GM12878 (cell line): ENCODE data around the gene BRD9. TPM values are rescaled to one million over a fixed set of nuclear protein-coding genes. Genes with fewer than 3 reads are reported as not detected.
A peak's percentile ranks its signal among the peaks of the same experiment; 100 is the strongest.
"Not testable (repeated sequence)": the region's sequence is repeated elsewhere in the genome, so short reads cannot be mapped to it uniquely, and the experiment has no call there.

Experiments
- ATAC-seq: fragments of 200-7000 bp; cut with Tn5 transposase; 3 replicates; pipeline ENCODE4 v1.9.1; 2020; ENCODE audit warnings: mild to moderate bottlenecking, moderate library complexity
- BruUV-seq: library from RNA; stranded (reverse); fragments of 400-500 nt; replicated peaks from 2 replicates; lab custom pipeline; 2021; lab: Mats Ljungman, UMichigan
- CTCF ChIA-PET: fragments of 300-600 bp; sonication (Branson Sonifier 250); formaldehyde crosslinking; extraction: SDS; loops from one replicate; lab custom pipeline; 2021; ENCODE audit warnings: inconsistent platforms; lab: Yijun Ruan, JAX
- POLR2A ChIA-PET: fragments of 350-600 bp; formaldehyde crosslinking; extraction: SDS; loops from one replicate; lab custom pipeline; 2021; ENCODE audit warnings: inconsistent platforms; lab: Charles Lee
- RAD21 ChIA-PET: fragments of 300-600 bp; sonication (Branson Sonifier 250); formaldehyde crosslinking; loops from one replicate; lab custom pipeline; 2023; ENCODE audit warnings: antibody characterized with exemption; ENCODE audit not compliant: unreplicated experiment; lab: Charles Lee
- SMC1A ChIA-PET: fragments of 300-600 bp; sonication (Branson Sonifier 250); formaldehyde crosslinking; loops from one replicate; lab custom pipeline; 2023; ENCODE audit not compliant: unreplicated experiment, uncharacterized antibody; lab: Charles Lee
- DNase-seq: peaks from one replicate; pipeline ENCODE4 v3.0.0-alpha.2; 2011; ENCODE audit warnings: low read depth, low spot score
- FAIRE-seq: peaks from 3 replicates; lab custom pipeline; 2011; peaks lifted over from hg19 to GRCh38; lab: Jason Lieb, UNC
- H2AFZ ChIP-seq: 2 replicates; pipeline ENCODE4 v1.6.0; 2011; ENCODE audit warnings: low read depth, low read length, control low read depth; ENCODE audit not compliant: control insufficient read depth
- H3K27ac ChIP-seq: 2 replicates; pipeline ENCODE4 v1.5.1; 2011; ENCODE audit warnings: control low read depth; ENCODE audit not compliant: control insufficient read depth, insufficient read depth
- H3K27me3 ChIP-seq, 2 experiments: replicated peaks in 1 of 2; 2 replicates each; pipeline versions ENCODE4 v1.6.0 to v1.6.1; 2011; ENCODE audit warnings: low read length in 1 of 2; ENCODE audit not compliant: control insufficient read depth in 2 of 2, insufficient read depth in 2 of 2
- H3K36me3 ChIP-seq, 2 experiments: 2 replicates each; pipeline ENCODE4 v1.5.1; 2011; ENCODE audit warnings: low read length in 1 of 2; ENCODE audit not compliant: control insufficient read depth in 2 of 2, insufficient read depth in 2 of 2
- H3K4me1 ChIP-seq: 2 replicates; pipeline ENCODE4 v1.6.1; 2011; ENCODE audit warnings: mild to moderate bottlenecking, low read length, moderate library complexity, mixed read lengths; ENCODE audit not compliant: control insufficient read depth, insufficient read depth
- H3K4me2 ChIP-seq: 2 replicates; pipeline ENCODE4 v1.6.0; 2011; ENCODE audit warnings: control low read depth; ENCODE audit not compliant: control insufficient read depth, insufficient read depth
- H3K4me3 ChIP-seq: fragments of 200-600 bp; sonication (generic); 2 replicates; pipeline ENCODE4 v1.5.1; 2016
- H3K79me2 ChIP-seq: 2 replicates; pipeline ENCODE4 v1.6.0; 2011; ENCODE audit warnings: low read length; ENCODE audit not compliant: control insufficient read depth, insufficient read depth
- H3K9ac ChIP-seq: 2 replicates; pipeline ENCODE4 v1.8.0; 2011; ENCODE audit warnings: low read length, control low read depth, mixed read lengths; ENCODE audit not compliant: control insufficient read depth, insufficient read depth
- H3K9me3 ChIP-seq: replicated peaks from 3 replicates; pipeline ENCODE4 v1.5.1; 2011; ENCODE audit warnings: mild to moderate bottlenecking, low read length; ENCODE audit not compliant: control insufficient read depth, insufficient read depth
- H4K20me1 ChIP-seq: 2 replicates; pipeline ENCODE4 v1.6.0; 2011; ENCODE audit not compliant: control insufficient read depth, insufficient read depth
- CBX3 ChIP-seq: fragments of 200-600 bp; sonication (generic); IDR thresholded peaks from 2 replicates; pipeline ENCODE4 v1.6.1; 2016; ENCODE audit warnings: low read depth, borderline replicate concordance
- CEBPB ChIP-seq, 2 experiments: fragments of 150-350 bp in 1 of 2; IDR thresholded peaks; 2 replicates each; pipeline ENCODE4 v1.6.1; 2012 to 2014; ENCODE audit warnings: low read depth in 2 of 2, low read length in 2 of 2, borderline replicate concordance in 1 of 2, inconsistent platforms in 1 of 2
- CUX1 ChIP-seq: IDR thresholded peaks from 2 replicates; pipeline ENCODE4 v1.6.1; 2012; ENCODE audit warnings: improper control_type of control experiment, low read depth, low read length; ENCODE audit not compliant: insufficient replicate concordance
- HDGF ChIP-seq: fragments of 450-650 bp; IDR thresholded peaks from 2 replicates; pipeline ENCODE4 v1.6.1; 2016; ENCODE audit warnings: antibody characterized with exemption
- JUND ChIP-seq: IDR thresholded peaks from 2 replicates; pipeline ENCODE4 v1.6.1; 2012; ENCODE audit warnings: low read depth, mild to moderate bottlenecking, low read length, improper control_type of control experiment, moderate library complexity
- NFYA ChIP-seq: IDR thresholded peaks from 2 replicates; pipeline ENCODE4 v1.6.1; 2011; ENCODE audit warnings: low read depth, mild to moderate bottlenecking, low read length, improper control_type of control experiment, borderline replicate concordance
- POLR2A ChIP-seq: IDR thresholded peaks from 2 replicates; pipeline ENCODE4 v1.6.1; 2011; ENCODE audit warnings: low read depth, mild to moderate bottlenecking, low read length
- RAD51 ChIP-seq: fragments of 450-650 bp; IDR thresholded peaks from 2 replicates; pipeline ENCODE4 v1.6.1; 2016; ENCODE audit warnings: moderate library complexity, mild to moderate bottlenecking, inconsistent platforms
- STAT1 ChIP-seq: fragments of 450-650 bp; conservative IDR thresholded peaks from 2 replicates; pipeline ENCODE4 v1.6.1; 2014; ENCODE audit warnings: antibody characterized with exemption, mild to moderate bottlenecking
- TCF7 ChIP-seq: IDR thresholded peaks from 2 replicates; pipeline ENCODE4 v1.6.1; 2014; ENCODE audit warnings: antibody characterized with exemption, borderline replicate concordance
- WGBS: methylation state at CpG from one replicate; pipeline ENCODE4 v1.1.6; 2016; ENCODE audit warnings: low lambda C conversion rate; ENCODE audit not compliant: insufficient replicate concordance, insufficient coverage; ENCODE audit errors: missing lambda C conversion rate; 5-methylcytosine and 5-hydroxymethylcytosine counted together
- in situ Hi-C: fragments of 300-500 bp; cut with MboI; formaldehyde crosslinking; loops from 9 replicates; pipeline ENCODE4 v1.14.3; 2018; ENCODE audit warnings: mixed read lengths
- intact Hi-C: fragments of 100-400 bp; cut with micrococcal nuclease; formaldehyde crosslinking; loops from one replicate; pipeline ENCODE4 v1.14.2; 2022; ENCODE audit not compliant: unreplicated experiment
- polyA plus RNA-seq, 11 experiments: library from polyadenylated mRNA; depleted of rRNA in 4 of 11; unstranded in 6 of 11; stranded (reverse) in 5 of 11; fragments of >200 nt; fragmentation: Nextera tagmentation in 4 of 11; fragmentation: Illumina TruSeq in 1 of 11; extraction: Ambion mirVana in 4 of 11; extraction: Trizol in 1 of 11; gene quantifications; 1 replicate in 1 of 11; 2 replicates in 10 of 11; pipeline versions ENCODE4 v1.2.1 to v1.2.3, GENCODE V29; 2011 to 2016; ENCODE audit warnings: inconsistent platforms in 2 of 11, missing spikeins in 2 of 11, low read depth in 1 of 11
- total RNA-seq, 4 experiments: library from RNA; depleted of rRNA in 3 of 4; stranded (reverse); fragments of >200 nt in 3 of 4; fragmentation: Illumina TruSeq in 1 of 4; extraction: Trizol in 1 of 4; gene quantifications; 2 replicates each; pipeline versions ENCODE4 v1.2.1 to v1.2.3, GENCODE V29; 2013 to 2021
- TF ChIP-seq, protein P1 (sequence below): fragments of 450-650 bp; formaldehyde crosslinking; IDR thresholded peaks from 2 replicates; pipeline ENCODE4 v1.5.0; 2022; ENCODE audit warnings: mild to moderate bottlenecking, missing genetic modification characterization

BRD9 gene
- total and polyA plus RNA-seq, 10 of the 15 experiments (the other 5 are each of a cell fraction or from before 2014, with no cell fraction given) = 2.0 to 48.6 (median 32.4) TPM

- TF ChIP-seq CUX1 = no peak
- TF ChIP-seq HDGF = no peak
- no peak for TF ChIP-seq CBX3
- TF ChIP-seq RAD51 = no peak
- TF ChIP-seq NFYA = no peak
- TF ChIP-seq, protein P1, sequence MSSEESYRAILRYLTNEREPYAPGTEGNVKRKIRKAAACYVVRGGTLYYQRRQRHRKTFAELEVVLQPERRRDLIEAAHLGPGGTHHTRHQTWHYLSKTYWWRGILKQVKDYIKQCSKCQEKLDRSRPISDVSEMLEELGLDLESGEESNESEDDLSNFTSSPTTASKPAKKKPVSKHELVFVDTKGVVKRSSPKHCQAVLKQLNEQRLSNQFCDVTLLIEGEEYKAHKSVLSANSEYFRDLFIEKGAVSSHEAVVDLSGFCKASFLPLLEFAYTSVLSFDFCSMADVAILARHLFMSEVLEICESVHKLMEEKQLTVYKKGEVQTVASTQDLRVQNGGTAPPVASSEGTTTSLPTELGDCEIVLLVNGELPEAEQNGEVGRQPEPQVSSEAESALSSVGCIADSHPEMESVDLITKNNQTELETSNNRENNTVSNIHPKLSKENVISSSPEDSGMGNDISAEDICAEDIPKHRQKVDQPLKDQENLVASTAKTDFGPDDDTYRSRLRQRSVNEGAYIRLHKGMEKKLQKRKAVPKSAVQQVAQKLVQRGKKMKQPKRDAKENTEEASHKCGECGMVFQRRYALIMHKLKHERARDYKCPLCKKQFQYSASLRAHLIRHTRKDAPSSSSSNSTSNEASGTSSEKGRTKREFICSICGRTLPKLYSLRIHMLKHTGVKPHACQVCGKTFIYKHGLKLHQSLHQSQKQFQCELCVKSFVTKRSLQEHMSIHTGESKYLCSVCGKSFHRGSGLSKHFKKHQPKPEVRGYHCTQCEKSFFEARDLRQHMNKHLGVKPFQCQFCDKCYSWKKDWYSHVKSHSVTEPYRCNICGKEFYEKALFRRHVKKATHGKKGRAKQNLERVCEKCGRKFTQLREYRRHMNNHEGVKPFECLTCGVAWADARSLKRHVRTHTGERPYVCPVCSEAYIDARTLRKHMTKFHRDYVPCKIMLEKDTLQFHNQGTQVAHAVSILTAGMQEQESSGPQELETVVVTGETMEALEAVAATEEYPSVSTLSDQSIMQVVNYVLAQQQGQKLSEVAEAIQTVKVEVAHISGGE (CRISPR knock-in tag) = no peak
- TF ChIP-seq POLR2A = peak; percentile 93
- no peak for TF ChIP-seq TCF7
- TF ChIP-seq STAT1 = peak; percentile 73; the same call in 1 of the 2 replicates
- TF ChIP-seq CEBPB (IDR thresholded peaks at IDR 0.05; ENCODE audit: borderline replicate concordance in 1 of 2, low read depth in 2 of 2, low read length in 2 of 2) = no peak
- no peak for TF ChIP-seq JUND
These were observed at the start of gene BRD9, which contains the start of gene TRIP13 (continued) for GRCh38 chr5:892394-893136.

DNA sequence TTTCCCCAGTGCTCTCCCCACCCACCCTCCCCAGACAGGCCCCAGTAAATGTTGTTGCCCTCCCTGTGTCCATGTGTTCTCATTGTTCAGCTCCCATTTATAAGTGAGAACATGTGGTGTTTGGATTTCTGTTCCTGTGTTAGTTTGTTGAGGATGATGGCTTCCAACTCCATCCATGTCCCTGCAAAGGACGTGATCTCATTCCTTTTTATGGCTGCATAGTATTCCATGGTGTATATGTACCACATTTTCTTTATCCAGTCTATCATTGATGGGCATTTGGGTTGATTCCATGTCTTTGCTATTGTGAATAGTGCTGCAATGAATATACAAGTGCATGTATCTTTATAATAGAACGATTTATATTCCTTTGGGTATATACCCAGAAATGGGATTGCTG is 48.1 kb upstream of the BRD9 start:
- H3K4me1 ChIP-seq, in situ Hi-C loops, CTCF ChIA-PET, BruUV-seq, H3K4me3 ChIP-seq, POLR2A ChIA-PET, H4K20me1 ChIP-seq, H3K9me3 ChIP-seq, H3K9ac ChIP-seq, H3K4me2 ChIP-seq, H3K36me3 ChIP-seq, H3K79me2 ChIP-seq, FAIRE-seq, H2AFZ ChIP-seq, RAD21 ChIA-PET, intact Hi-C loops, ATAC-seq, H3K27me3 ChIP-seq, DNase-seq, H3K27ac ChIP-seq: not testable (repeated sequence)
- SMC1A ChIA-PET = interaction anchor here (0.6 to 1.2 kb wide), 2 partner anchors 46 to 135 kb away, joined by 3 read pairs; no protein-coding TSS in a partner anchor
- 35% methylated on average over 2 of the region's 2 CpGs for WGBS
